ENCODE data around the gene ZNF823.
"Not testable (repeated sequence)": the region's sequence is repeated elsewhere in the genome, so short reads cannot be mapped to it uniquely, and the experiment has no call there.

ZNF823 gene

GRCh38 chr19:11738746-11739620 lies at the start of gene ZNF823:
Gene ZNF823, minus strand, starts transcription at chr19:11738946. Its CDS starts 127 bp downstream, at chr19:11738819.
- peak; percentile 95 to 97 for DNase-seq (ENCODE audit: low read depth in 2 of 2)

DNA sequence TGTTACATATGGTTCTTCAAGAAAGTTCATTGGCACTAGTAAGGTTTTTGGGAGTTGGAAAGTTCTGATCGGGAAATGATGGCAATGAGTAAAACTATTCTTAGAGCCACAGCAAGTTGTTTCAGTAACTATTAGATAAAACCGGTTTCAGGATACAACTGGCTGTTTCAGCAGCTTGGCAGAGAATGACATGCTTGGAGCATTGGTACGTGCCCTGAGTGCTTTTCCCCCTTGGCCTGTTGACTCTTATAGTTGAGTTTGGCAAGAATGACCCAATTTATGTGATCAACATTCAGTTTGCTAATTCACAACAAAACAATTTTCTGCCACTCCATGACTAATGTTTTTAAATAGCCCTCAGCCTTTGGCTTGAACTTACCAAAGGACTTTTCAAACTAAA lies 48.8 kb upstream of the ZNF823 start:
- no peak for DNase-seq (ENCODE audit: low read depth in 2 of 2)

DNA sequence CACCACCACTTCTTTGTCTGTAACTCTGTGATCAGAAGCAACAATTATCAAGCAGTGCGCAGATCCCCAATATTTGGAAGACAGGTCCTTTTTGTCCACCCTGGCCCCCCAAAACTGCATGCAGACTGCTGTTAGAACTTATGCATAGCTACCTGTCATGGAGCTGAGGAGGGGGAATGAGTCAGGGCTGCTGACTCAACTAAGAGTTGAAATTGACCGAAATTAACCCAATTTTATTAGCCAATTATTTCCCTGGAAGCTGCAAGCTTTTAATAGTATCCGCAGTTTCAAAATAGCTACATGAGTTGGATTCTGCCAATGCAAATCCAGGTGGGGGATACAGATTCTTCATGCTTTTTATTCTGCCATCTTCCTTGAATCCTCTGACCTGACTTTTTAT lies 45.6 kb upstream of the ZNF823 start:
- DNase-seq (ENCODE audit: low read depth in 2 of 2), result no peak

DNA sequence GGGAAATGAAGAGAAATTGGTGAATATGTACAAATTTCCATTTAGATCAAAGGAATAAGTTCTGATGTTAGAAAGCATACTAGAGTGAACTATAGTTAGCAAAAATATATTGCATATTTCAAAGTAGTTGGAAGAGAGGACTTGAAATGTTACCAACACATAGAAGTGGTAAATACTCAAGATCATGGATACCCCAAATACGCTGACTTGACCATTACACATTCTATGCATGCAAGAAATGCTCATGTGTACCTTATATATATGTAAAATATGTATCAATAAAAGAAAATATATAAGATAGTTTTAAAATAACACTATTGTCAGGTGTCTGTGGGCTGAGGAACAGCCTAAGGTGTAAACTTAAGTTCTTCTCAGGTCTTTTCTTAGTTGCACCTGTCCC lies 45.0 kb upstream of the ZNF823 start:
- no peak for DNase-seq (ENCODE audit: low read depth in 2 of 2)

DNA sequence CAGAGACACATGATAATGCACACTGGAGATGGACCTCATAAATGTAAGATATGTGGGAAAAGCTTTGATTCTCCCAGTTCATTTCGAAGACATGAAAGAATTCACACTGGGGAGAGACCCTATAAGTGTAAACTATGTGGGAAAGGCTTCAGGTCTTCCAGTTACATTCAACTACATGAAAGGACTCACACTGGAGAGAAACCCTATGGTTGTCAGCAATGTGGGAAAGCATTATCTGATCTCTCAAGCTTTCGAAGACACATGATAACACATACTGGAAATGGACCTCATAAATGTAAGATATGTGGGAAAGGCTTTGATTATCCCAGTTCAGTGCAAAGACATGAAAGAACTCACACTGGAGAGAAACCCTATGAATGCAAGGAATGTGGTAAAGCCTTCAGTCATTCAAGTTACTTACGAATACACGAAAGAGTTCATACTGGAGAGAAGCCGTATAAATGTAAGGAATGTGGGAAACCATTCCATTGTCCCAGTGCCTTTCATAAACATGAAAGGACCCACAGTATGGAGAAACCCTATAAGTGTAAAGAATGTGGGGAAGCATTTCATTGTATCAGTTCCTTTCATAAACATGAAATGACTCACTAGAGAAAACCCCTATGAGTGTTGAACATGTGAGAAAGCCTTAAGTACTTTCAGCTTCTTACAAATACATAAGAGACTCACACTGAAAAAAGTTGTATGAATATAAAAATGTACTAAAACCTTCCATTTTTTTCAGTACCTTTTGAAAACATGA lies 42.7 kb upstream of the ZNF823 start:
- DNase-seq (ENCODE audit: low read depth in 2 of 2), result no peak

DNA sequence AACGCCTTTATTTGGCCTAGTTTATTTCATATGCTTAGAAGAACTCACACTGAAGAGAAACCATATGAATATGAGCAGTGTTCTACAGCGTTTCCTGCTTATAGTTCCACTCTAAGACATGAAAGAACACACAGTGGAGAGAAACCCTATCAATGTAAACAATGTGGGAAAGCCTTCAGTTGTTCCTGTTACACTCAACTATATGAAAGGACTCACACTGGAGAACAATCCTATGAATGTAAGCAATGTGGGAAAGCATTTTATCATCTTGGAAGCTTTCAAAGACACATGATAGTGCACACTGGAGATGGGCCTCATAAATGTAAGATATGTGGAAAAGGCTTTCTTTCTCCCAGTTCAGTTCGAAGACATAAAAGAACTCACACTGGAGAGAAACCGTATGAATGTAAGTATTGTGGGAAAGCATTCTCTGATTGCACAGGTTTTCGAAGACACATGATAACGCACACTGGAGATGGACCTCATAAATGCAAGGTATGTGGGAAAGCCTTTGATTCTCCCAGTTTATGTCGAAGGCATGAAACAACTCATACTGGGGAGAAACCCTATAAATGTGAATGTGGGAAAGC lies 41.8 kb upstream of the ZNF823 start:
- no peak for DNase-seq (ENCODE audit: low read depth in 2 of 2)

- DNase-seq (ENCODE audit: low read depth in 2 of 2), result not testable (repeated sequence)
Observed at GRCh38 chr19:11776669-11777068, 37.9 kb upstream of the ZNF823 start.

DNA sequence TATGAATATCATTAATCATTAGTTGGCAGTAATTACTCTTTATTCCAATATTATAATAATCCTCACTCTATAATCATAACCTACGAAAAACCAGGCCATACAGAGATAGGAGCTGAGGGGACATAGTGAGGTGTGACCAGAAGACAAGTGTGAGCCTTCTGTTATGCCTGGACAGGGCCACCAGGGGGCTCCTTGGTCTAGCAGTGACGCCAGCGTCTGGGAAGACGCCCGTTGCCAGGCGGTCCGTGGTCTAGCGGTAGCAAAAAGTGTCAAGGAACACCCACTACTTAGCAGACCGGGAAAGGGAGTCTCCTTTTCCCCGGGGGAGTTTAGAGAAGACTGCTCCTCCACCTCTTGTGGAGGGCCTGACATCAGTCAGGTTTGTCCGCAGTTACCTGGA lies 32.8 kb upstream of the ZNF823 start:
- DNase-seq (ENCODE audit: low read depth in 2 of 2), result not testable (repeated sequence)

- no peak for DNase-seq (ENCODE audit: low read depth in 2 of 2)
Observed at GRCh38 chr19:11769995-11770394, 31.2 kb upstream of the ZNF823 start.

DNA sequence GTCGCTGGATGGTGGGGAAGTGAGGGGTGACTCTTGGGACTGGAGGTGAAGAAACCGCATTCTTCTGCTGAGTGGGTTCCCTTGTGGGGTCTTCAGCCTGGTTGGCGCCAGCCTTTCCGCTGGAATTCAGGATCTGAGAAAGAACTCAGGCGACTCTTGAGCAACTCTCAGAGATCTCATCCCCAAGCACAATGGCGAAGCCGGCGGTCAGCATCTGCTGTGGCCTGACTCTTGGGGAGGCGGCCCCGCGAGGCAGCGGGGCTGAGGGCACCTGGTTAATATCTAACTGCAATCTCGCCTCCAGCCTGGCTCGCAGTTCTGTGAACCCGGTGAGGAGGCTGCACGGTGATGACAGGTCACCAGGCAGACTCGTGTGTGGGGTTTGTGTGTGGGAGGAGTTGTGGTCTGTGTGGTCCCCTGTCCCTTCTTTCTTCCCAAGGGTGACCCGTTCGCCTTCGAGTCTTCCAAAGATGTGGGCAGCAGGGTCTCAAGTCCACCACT lies 28.9 kb upstream of the ZNF823 start:
- DNase-seq (ENCODE audit: low read depth in 2 of 2), result no peak

- peak; percentile 85 to 94 for DNase-seq (ENCODE audit: low read depth in 2 of 2)
Observed at GRCh38 chr19:11766597-11767591, 28.1 kb upstream of the ZNF823 start, which contains the start of gene ZNF441. Gene ZNF441, plus strand, starts transcription at chr19:11767000. Its CDS starts 194 bp downstream, at chr19:11767194.

DNA sequence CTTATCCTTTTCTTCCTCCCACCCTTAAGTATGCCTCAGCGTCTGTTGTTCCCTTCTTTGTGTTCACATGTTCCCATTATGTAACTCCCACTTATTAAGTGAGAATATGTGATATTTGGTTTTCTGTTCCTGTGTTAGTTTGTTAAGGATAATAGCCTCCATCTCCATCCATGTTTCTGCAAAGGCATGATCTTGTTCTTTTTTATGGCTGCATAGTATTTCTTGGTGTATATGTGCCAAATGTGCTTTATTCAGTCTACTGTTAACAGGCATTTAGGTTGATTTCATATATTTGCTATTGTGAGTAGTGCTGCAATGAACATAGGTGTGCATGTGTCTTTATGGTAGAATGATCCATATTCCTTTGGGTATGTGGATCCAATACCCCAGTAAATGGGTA lies 24.9 kb upstream of the ZNF823 start:
- no peak for DNase-seq (ENCODE audit: low read depth in 2 of 2)

- DNase-seq (ENCODE audit: low read depth in 2 of 2), result no peak
Observed at GRCh38 chr19:11763117-11763516, 24.4 kb upstream of the ZNF823 start.

- no peak for DNase-seq (ENCODE audit: low read depth in 2 of 2)
Observed at GRCh38 chr19:11759805-11760204, 21.1 kb upstream of the ZNF823 start.

DNA sequence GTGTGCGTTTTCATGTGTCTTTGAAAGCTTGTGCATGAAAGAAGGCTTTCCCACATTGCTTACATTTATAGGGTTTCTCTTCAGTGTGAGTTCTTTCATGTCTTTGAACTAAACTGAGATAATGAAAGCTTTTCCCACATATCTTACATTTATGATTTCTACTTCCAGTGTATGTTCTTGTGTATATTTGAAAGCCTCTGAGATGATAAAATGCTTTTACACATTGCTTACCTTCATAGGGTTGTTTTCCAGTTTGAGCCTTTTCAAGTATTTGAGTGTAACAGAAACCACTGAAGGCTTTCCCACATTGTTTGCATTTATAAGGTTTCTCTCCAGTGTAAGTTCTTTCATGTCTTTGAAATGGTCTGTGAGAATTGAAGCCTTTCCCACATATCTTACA lies 18.2 kb upstream of the ZNF823 start:
- no peak for DNase-seq (ENCODE audit: low read depth in 2 of 2)

- DNase-seq (ENCODE audit: low read depth in 2 of 2), result no peak
Observed at GRCh38 chr19:11754663-11755062, 15.9 kb upstream of the ZNF823 start.

DNA sequence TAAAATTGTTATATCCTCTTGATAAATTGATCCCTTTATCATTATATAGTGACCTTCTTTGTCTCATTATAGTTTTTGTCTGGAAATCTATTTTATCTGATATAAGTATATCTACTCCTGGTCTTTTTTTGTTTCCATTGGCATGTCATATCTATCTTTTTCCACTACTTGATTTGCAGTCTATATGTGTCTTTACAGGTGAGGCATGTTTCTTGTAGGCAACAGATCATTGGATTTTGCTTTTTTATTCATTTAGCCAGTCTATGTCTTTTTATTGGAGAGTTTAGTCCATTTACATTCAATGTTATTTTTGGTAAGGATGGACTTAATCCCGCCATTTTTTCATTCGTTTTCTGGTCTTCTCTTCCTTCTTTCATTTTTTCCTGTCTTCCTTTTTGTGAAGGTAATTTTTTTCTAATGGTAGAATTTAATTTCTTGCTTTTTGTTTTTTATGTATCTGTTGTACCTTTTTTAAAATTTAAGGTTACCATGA lies 13.5 kb upstream of the ZNF823 start:
- DNase-seq (ENCODE audit: low read depth in 2 of 2), result no peak

DNA sequence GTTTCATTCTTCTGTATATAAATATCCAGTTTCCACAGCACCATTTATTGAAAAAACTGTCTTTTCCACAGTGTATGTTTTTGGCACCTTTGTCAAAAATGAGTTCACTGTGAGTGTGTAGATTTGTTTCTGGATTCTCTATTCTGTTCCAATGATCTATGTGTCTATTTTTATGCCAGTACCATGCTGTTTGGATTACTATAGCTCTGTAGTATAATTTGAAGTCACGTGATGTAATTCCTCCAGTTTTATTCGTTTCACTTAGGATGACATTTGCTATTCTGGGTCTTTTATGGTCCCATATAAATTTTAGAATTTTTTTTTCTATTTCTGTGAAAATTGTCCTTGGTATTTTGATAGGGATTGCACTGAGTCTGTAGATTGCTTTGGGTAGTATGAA lies 11.0 kb upstream of the ZNF823 start:
- DNase-seq (ENCODE audit: low read depth in 2 of 2), result no peak

- no peak for DNase-seq (ENCODE audit: low read depth in 2 of 2)
Observed at GRCh38 chr19:11747277-11747676, 8.5 kb upstream of the ZNF823 start.

DNA sequence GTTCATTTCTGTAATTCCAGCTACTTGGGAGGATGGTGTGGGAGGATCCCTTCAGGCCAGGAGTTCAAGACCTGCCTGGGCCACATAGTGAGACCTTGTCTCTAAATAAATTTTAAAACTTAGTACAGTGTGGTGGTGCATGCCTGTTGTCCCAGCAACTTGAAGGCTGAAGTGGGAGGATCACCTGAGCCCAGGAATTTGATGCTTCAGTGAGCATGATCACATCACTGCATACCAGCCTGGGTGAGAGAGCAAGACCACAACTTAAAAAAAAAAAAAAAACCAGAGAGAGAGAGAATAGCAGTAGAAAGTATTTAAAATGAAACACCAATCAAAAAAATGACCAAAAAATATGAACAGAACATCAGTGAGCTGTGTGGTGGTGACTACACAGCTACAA lies 7.1 kb upstream of the ZNF823 start:
- no peak for DNase-seq (ENCODE audit: low read depth in 2 of 2)
